Spleen (tissue), 11 donors: Measurements from ENCODE around the gene RNU1-1. TPM values are rescaled to one million over a fixed set of nuclear protein-coding genes. Genes with fewer than 3 reads are reported as not detected.
"Not testable (repeated sequence)": the region's sequence is repeated elsewhere in the genome, so short reads cannot be mapped to it uniquely, and the experiment has no call there.

ENCODE experiments used
- DNase-seq: peaks from one replicate; pipeline ENCODE4 v3.0.0-alpha.2; 2020
- H3K27ac ChIP-seq, 8 donors: fragments of 200-600 bp; sonication (generic) in 7 of 8; 1 replicate in 4 of 8; 2 replicates in 4 of 8; pipeline versions ENCODE4 v1.5.0 to v1.8.0; 2016 to 2021; ENCODE audit warnings: inconsistent platforms in 4 of 8, mild to moderate bottlenecking in 4 of 8, moderate library complexity in 1 of 8
- H3K27me3 ChIP-seq, 7 donors: fragments of 200-600 bp; sonication (generic) in 6 of 7; replicated peaks in 1 of 7; 1 replicate in 4 of 7; 2 replicates in 3 of 7; pipeline versions ENCODE4 v1.5.0 to v1.8.0; 2016 to 2021; ENCODE audit warnings: inconsistent platforms in 3 of 7, mild to moderate bottlenecking in 1 of 7
- H3K36me3 ChIP-seq, 6 donors: fragments of 200-600 bp; sonication (generic) in 5 of 6; 1 replicate in 4 of 6; 2 replicates in 2 of 6; pipeline versions ENCODE4 v1.5.0 to v1.8.0; 2016 to 2021; ENCODE audit warnings: inconsistent platforms in 2 of 6
- H3K4me1 ChIP-seq, 6 donors: fragments of 200-600 bp; sonication (generic) in 5 of 6; 1 replicate in 3 of 6; 2 replicates in 3 of 6; pipeline versions ENCODE4 v1.5.0 to v1.8.0; 2016 to 2021; ENCODE audit warnings: inconsistent platforms in 3 of 6
- H3K4me3 ChIP-seq, 8 donors: fragments of 200-600 bp; sonication (generic) in 7 of 8; 1 replicate in 4 of 8; 2 replicates in 4 of 8; pipeline versions ENCODE4 v1.5.0 to v1.8.0; 2016 to 2021; ENCODE audit warnings: inconsistent platforms in 4 of 8, mild to moderate bottlenecking in 4 of 8, moderate library complexity in 2 of 8
- H3K9me3 ChIP-seq, 8 donors: fragments of 200-600 bp; sonication (generic) in 7 of 8; 1 replicate in 4 of 8; 2 replicates in 4 of 8; pipeline versions ENCODE4 v1.5.0 to v1.8.0; 2016 to 2021; ENCODE audit warnings: inconsistent platforms in 4 of 8
- POLR2A ChIP-seq, 3 donors: fragments of 450-650 bp; IDR thresholded peaks; one replicate each; pipeline ENCODE4 v1.5.1; 2017; ENCODE audit warnings: antibody characterized with exemption in 3 of 3, mild to moderate bottlenecking in 1 of 3
- POLR2AphosphoS5 ChIP-seq, 3 donors: sonication (generic); formaldehyde crosslinking; IDR thresholded peaks; one replicate each; pipeline ENCODE4 v1.5.1; 2017; ENCODE audit warnings: antibody characterized with exemption in 3 of 3
- WGBS, 5 donors: extraction: QIAGEN DNeasy Blood & Tissue Kit in 3 of 5; methylation state at CpG; one replicate each; pipeline versions ENCODE4 v1.1.5 to v1.1.7; 2013 to 2018; 5-methylcytosine and 5-hydroxymethylcytosine counted together
- intact Hi-C: fragments of 100-400 bp; cut with DNase I; formaldehyde crosslinking; loops from one replicate; pipeline ENCODE4 v1.15.0; 2023; ENCODE audit warnings: low total_unique reads
- polyA plus RNA-seq, 3 donors: library from polyadenylated mRNA; stranded (reverse); fragments of 200-250 nt; gene quantifications; one replicate each; pipeline ENCODE4 v1.2.1, GENCODE V29; 2013
- total RNA-seq, 7 donors: library from RNA; depleted of rRNA in 3 of 7; stranded (reverse); fragments of >200 nt in 3 of 7; fragmentation: NEBNext Ultra II Directional in 4 of 7; extraction: Animal tissue kit (Norgen Biotek cat#: 25700) in 4 of 7; gene quantifications; one replicate each; pipeline versions ENCODE4 v1.1.0 to v1.2.1, GENCODE V29; 2016 to 2021
- TF ChIP-seq, protein P1 (sequence below), 11 experiments: fragments of 200-600 bp in 7 of 11; fragments of 450-650 bp in 4 of 11; sonication (generic) in 4 of 11; IDR thresholded peaks in 8 of 11; conservative IDR thresholded peaks in 3 of 11; 1 replicate in 7 of 11; 2 replicates in 4 of 11; pipeline versions ENCODE4 v1.4.0 to v1.8.0; 2016 to 2021; ENCODE audit warnings: antibody characterized with exemption in 11 of 11, inconsistent platforms in 4 of 11, mild to moderate bottlenecking in 1 of 11
- donor health status: healthy with polysubstance abuse.
- donor health status: DM: no; HTN: no; CAD: no; lungs with moderate emphysema.
- donor health status: DM: no; HTN: no; CAD: no.
- donor health status: Bipolar disorder and iron deficiency.
- donor health status: healthy.
- donor health status: DM: no; HTN: no; CAD: no.
- donor health status: DM: yes; HTN: yes; CAD: no.

The RNU1-1 gene
- total and polyA plus RNA-seq, 10 donors, result under 0.01 to 8,075 (median 6,234) TPM; not detected in 3

- H3K27me3 ChIP-seq, H3K27ac ChIP-seq, H3K4me1 ChIP-seq, H3K9me3 ChIP-seq, H3K4me3 ChIP-seq, intact Hi-C loops: not testable (repeated sequence)
- DNase-seq, result peak; percentile 68
- TF ChIP-seq POLR2AphosphoS5 (IDR thresholded peaks at IDR 0.05), result peak in 1 of 3 donors; percentile 56
- WGBS, 5 donors, result 92 to 99% (median 92%) methylated on average over 16 to 29 of the region's 29 CpGs
- peaks cover 0 to 90% (median 56%) of the 10 kb centered on the region in 6 donors for H3K36me3 ChIP-seq
Observed at GRCh38 chr1:16475771-16476770, 38.0 kb downstream of the RNU1-1 start.

DNA sequence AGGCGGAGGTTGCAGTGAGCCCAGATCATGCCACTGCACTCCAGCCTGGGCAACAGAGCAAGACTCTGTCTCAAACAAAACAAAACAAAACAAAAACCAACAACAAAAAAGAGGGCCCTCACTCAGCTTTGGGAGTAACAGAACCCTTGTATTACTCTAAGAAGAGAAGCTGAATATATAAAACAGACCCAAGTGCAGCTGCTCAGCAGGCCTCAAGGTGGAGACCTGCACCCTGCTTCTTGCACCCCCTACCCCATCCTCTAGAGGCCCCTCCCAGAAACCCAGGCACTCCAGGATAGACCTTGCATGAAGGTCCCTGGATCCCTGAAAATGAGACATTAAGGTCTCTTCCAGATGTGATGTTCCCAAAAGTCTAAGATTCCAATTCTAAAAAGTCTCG is 39.2 kb downstream of the RNU1-1 start:
- intact Hi-C loops, H3K27ac ChIP-seq, H3K4me3 ChIP-seq, H3K4me1 ChIP-seq, H3K27me3 ChIP-seq, DNase-seq, H3K9me3 ChIP-seq: not testable (repeated sequence)
- peaks cover 0 to 84% (median 48%) of the 10 kb centered on the region in 6 donors for H3K36me3 ChIP-seq
- WGBS, 5 donors, result 95 to 100% (median 98%) methylated on average over 2 of the region's 2 CpGs

DNA sequence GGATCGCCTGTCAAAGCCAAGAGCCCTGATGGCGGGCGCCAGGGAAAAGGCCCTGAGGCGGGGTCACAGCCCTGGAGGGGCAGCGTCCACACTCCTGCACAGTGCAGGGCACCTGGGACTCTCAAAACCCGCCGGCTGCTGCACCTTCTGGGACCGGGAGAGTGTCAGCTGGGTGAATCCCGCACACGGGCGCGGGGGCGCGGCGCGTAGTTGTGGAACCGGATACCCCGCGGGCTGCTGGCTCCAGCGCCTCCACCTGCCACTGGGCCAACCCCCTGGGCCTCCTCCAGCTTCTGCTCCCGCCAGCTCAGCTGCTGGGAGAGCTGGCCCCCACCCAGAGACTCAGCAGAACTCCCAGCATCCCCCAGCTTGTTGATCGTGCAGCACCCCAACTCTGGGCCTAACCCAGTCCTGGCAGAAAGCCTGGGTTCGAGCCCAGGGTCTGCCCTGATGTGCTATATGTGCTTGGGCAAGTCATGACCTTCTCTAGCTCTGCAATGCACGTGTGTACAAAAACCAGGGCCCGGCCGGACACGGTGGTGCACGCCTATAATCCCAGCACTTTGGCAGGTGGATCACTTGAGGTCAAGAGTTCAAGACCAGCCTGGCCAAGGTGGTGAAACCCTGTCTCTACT is 39.8 kb downstream of the RNU1-1 start:
- WGBS, 5 donors, result 90 to 95% (median 94%) methylated on average over 20 to 28 of the region's 28 CpGs
- Histone ChIP-seq H3K27ac (no peak overlapping the region), H3K36me3 (peaks cover 0 to 78% (median 48%) of the 10 kb centered on the region in 6 donors), H3K4me1 (no peaks in the 10 kb centered on the region), H3K4me3 (no peak overlapping the region), H3K9me3 (no peaks in the 10 kb centered on the region), H3K27me3 (no peaks in the 10 kb centered on the region)
- TF ChIP-seq, protein P1, sequence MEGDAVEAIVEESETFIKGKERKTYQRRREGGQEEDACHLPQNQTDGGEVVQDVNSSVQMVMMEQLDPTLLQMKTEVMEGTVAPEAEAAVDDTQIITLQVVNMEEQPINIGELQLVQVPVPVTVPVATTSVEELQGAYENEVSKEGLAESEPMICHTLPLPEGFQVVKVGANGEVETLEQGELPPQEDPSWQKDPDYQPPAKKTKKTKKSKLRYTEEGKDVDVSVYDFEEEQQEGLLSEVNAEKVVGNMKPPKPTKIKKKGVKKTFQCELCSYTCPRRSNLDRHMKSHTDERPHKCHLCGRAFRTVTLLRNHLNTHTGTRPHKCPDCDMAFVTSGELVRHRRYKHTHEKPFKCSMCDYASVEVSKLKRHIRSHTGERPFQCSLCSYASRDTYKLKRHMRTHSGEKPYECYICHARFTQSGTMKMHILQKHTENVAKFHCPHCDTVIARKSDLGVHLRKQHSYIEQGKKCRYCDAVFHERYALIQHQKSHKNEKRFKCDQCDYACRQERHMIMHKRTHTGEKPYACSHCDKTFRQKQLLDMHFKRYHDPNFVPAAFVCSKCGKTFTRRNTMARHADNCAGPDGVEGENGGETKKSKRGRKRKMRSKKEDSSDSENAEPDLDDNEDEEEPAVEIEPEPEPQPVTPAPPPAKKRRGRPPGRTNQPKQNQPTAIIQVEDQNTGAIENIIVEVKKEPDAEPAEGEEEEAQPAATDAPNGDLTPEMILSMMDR (IDR thresholded peaks at IDR 0.05 in 8 of 11, conservative IDR thresholded peaks at IDR 0.05 in 3 of 11), result no peak
- TF ChIP-seq POLR2AphosphoS5 (IDR thresholded peaks at IDR 0.05) (peak in 1 of 3 donors; percentile 40), POLR2A (IDR thresholded peaks at IDR 0.05) (no peak)
- DNase-seq, result peak; percentile 58
- intact Hi-C loops, result no loop called here

DNA sequence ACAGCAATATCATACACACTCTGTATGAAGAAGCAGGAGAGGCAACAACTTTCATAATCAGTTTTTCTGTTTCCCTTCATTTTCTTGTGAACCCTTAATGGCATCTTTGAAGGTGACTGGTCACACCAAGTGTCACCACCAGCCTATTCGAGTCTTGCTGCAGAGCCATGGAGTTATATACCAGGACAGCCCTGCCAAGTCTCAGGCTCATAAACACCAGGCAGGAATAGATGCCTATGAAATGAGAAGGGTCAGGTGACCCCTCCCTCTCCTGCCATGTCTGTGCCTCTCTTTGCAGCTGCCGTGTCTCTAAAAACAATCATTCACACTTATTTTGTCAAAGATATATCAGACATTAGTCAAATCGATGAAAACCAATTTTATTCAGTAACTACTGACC is 45.5 kb downstream of the RNU1-1 start:
- Histone ChIP-seq H3K27me3 (no peaks in the 10 kb centered on the region), H3K4me3 (no peak overlapping the region), H3K4me1 (no peaks in the 10 kb centered on the region), H3K9me3 (no peaks in the 10 kb centered on the region), H3K27ac (no peak overlapping the region), H3K36me3 (peaks cover 0 to 71% (median 18%) of the 10 kb centered on the region in 6 donors)
- no peak for DNase-seq
- 74 to 95% (median 82%) methylated on average over 3 of the region's 3 CpGs for WGBS, 5 donors
- intact Hi-C loops, result no loop called here
- TF ChIP-seq POLR2A (IDR thresholded peaks at IDR 0.05), result no peak
- no peak for TF ChIP-seq POLR2AphosphoS5 (IDR thresholded peaks at IDR 0.05)
- TF ChIP-seq, protein P1 (IDR thresholded peaks at IDR 0.05 in 8 of 11, conservative IDR thresholded peaks at IDR 0.05 in 3 of 11), result no peak
